ENCODE results near the gene SYT15. TPM values are rescaled to one million over a fixed set of nuclear protein-coding genes. Genes with fewer than 3 reads are reported as not detected.

SYT15 gene
- polyA plus RNA-seq, 3 donors: 0.23 to 0.31 TPM; not detected in 1

GRCh38 chr10:46554166-46554781 lies 24.7 kb upstream of the SYT15 start:
- H3K27me3 ChIP-seq (ENCODE audit: control insufficient read depth in 2 of 2, insufficient read depth in 2 of 2, low read length in 2 of 2): peaks cover 18 to 53% of the 10 kb centered on the region in 2 donors
- no peaks in the 10 kb centered on the region for H4K20me1 ChIP-seq (ENCODE audit: insufficient read depth, low read length)
- WGBS (ENCODE audit: insufficient coverage): 96% methylated on average over 7 of the region's 7 CpGs
- H3K36me3 ChIP-seq (replicated peaks in 1 of 2; ENCODE audit: control insufficient read depth in 1 of 2, insufficient read depth in 2 of 2, low read length in 2 of 2): no peaks in the 10 kb centered on the region
- H3K9me3 ChIP-seq (replicated peaks in 1 of 2; ENCODE audit: control insufficient read depth in 1 of 2, insufficient read depth in 1 of 2, low read length in 2 of 2): peaks cover 3 to 20% of the 10 kb centered on the region in 2 donors
- no peak overlapping the region for H3K4me2 ChIP-seq (replicated peaks; ENCODE audit: extremely low read depth, low read length, poor library complexity, severe bottlenecking)
- H3K27ac Mint-ChIP-seq: no peak overlapping the region
- no peak for DNase-seq
- H3K27me3 Mint-ChIP-seq (ENCODE audit: low read depth in 3 of 3): peaks cover 0 to 21% (median 0%) of the 10 kb centered on the region in 3 donors
- H3K9me3 Mint-ChIP-seq: peaks cover 0 to 10% (median 3%) of the 10 kb centered on the region in 7 donors
- peaks cover 0 to 12% of the 10 kb centered on the region in 2 donors for H3K4me1 ChIP-seq (ENCODE audit: control insufficient read depth in 1 of 2, insufficient read depth in 2 of 2, low read length in 2 of 2)
- H3K79me2 ChIP-seq (ENCODE audit: insufficient read depth, low read length): no peaks in the 10 kb centered on the region
- peaks cover 9% of the 10 kb centered on the region for H3K4me1 Mint-ChIP-seq
- no peak overlapping the region for H3K4me3 Mint-ChIP-seq
- peaks cover 0 to 4% of the 10 kb centered on the region in 2 donors for H3K36me3 Mint-ChIP-seq
- intact Hi-C loops (cut with micrococcal nuclease): no loop called here
- no peak for TF ChIP-seq CTCF (IDR thresholded peaks at IDR 0.05)
- no peak overlapping the region for H3K9ac ChIP-seq (ENCODE audit: insufficient read depth, low read length, poor library complexity, severe bottlenecking)
- H2AFZ ChIP-seq (ENCODE audit: insufficient read depth, low read depth, low read length, poor library complexity, severe bottlenecking): no peak overlapping the region
- no peak overlapping the region for H3K4me3 ChIP-seq (replicated peaks in 1 of 3; ENCODE audit: low read depth in 2 of 3, low read length in 3 of 3)
- no peak overlapping the region for H3K27ac ChIP-seq (ENCODE audit: low read depth in 1 of 2, low read length in 2 of 2)

GRCh38 chr10:46555366-46555712 lies 23.6 kb upstream of the SYT15 start:
- 61% methylated on average over 4 of the region's 4 CpGs for WGBS (ENCODE audit: insufficient coverage)
- H3K79me2 ChIP-seq (ENCODE audit: insufficient read depth, low read length): no peaks in the 10 kb centered on the region
- Mint-ChIP-seq H3K9me3 (peaks cover 0 to 10% (median 3%) of the 10 kb centered on the region in 7 donors), H3K4me1 (peaks cover 9% of the 10 kb centered on the region), H3K36me3 (peaks cover 0 to 4% of the 10 kb centered on the region in 2 donors), H3K27ac (no peak overlapping the region), H3K4me3 (no peak overlapping the region), H3K27me3 (ENCODE audit: low read depth in 3 of 3) (peaks cover 0 to 21% (median 0%) of the 10 kb centered on the region in 3 donors)
- H3K36me3 ChIP-seq (replicated peaks in 1 of 2; ENCODE audit: control insufficient read depth in 1 of 2, insufficient read depth in 2 of 2, low read length in 2 of 2): no peaks in the 10 kb centered on the region
- no peak overlapping the region for H3K4me2 ChIP-seq (replicated peaks; ENCODE audit: extremely low read depth, low read length, poor library complexity, severe bottlenecking)
- no peak overlapping the region for H2AFZ ChIP-seq (ENCODE audit: insufficient read depth, low read depth, low read length, poor library complexity, severe bottlenecking)
- peaks cover 3 to 20% of the 10 kb centered on the region in 2 donors for H3K9me3 ChIP-seq (replicated peaks in 1 of 2; ENCODE audit: control insufficient read depth in 1 of 2, insufficient read depth in 1 of 2, low read length in 2 of 2)
- no peak for TF ChIP-seq CTCF (IDR thresholded peaks at IDR 0.05)
- H3K27me3 ChIP-seq (ENCODE audit: control insufficient read depth in 2 of 2, insufficient read depth in 2 of 2, low read length in 2 of 2): peaks cover 21 to 62% of the 10 kb centered on the region in 2 donors
- no peak overlapping the region for H3K27ac ChIP-seq (ENCODE audit: low read depth in 1 of 2, low read length in 2 of 2)
- DNase-seq: no peak
- H3K4me3 ChIP-seq (replicated peaks in 1 of 3; ENCODE audit: low read depth in 2 of 3, low read length in 3 of 3): no peak overlapping the region
- intact Hi-C loops (cut with micrococcal nuclease): no loop called here
- H4K20me1 ChIP-seq (ENCODE audit: insufficient read depth, low read length): no peaks in the 10 kb centered on the region
- H3K4me1 ChIP-seq (ENCODE audit: control insufficient read depth in 1 of 2, insufficient read depth in 2 of 2, low read length in 2 of 2): peaks cover 0 to 12% of the 10 kb centered on the region in 2 donors
- H3K9ac ChIP-seq (ENCODE audit: insufficient read depth, low read length, poor library complexity, severe bottlenecking): no peak overlapping the region
